Measurements from ENCODE around the gene SF3A1.

The SF3A1 gene

DNA sequence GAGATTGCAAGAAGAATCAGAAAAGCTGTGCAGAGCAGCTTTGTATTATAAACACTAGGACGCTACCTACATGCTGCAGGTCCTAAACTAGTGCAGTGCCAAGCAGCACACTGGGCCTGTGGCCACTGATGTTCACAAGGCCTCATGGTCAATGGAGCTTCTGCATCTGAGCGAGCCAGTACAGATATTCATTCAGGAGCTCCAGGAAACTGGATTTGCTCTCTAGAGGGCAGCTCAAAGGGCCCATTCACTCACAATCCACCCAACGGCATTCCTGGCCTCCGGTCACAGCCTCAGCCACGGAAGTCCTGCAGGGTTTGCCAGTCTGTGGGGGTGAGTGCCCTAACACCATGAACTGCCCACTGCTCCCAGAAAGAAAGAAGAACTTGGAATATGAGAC, 24.1 kb downstream of the SF3A1 start:
- DNase-seq (ENCODE audit: extremely low read depth, low read depth) = no peak
- no peak overlapping the region for H3K4me3 ChIP-seq (replicated peaks; ENCODE audit: low read depth, low read length)
- TF ChIP-seq, protein P1, sequence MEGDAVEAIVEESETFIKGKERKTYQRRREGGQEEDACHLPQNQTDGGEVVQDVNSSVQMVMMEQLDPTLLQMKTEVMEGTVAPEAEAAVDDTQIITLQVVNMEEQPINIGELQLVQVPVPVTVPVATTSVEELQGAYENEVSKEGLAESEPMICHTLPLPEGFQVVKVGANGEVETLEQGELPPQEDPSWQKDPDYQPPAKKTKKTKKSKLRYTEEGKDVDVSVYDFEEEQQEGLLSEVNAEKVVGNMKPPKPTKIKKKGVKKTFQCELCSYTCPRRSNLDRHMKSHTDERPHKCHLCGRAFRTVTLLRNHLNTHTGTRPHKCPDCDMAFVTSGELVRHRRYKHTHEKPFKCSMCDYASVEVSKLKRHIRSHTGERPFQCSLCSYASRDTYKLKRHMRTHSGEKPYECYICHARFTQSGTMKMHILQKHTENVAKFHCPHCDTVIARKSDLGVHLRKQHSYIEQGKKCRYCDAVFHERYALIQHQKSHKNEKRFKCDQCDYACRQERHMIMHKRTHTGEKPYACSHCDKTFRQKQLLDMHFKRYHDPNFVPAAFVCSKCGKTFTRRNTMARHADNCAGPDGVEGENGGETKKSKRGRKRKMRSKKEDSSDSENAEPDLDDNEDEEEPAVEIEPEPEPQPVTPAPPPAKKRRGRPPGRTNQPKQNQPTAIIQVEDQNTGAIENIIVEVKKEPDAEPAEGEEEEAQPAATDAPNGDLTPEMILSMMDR (IDR thresholded peaks at IDR 0.05; ENCODE audit: low read depth, low read length, missing control alignments) = no peak

DNA sequence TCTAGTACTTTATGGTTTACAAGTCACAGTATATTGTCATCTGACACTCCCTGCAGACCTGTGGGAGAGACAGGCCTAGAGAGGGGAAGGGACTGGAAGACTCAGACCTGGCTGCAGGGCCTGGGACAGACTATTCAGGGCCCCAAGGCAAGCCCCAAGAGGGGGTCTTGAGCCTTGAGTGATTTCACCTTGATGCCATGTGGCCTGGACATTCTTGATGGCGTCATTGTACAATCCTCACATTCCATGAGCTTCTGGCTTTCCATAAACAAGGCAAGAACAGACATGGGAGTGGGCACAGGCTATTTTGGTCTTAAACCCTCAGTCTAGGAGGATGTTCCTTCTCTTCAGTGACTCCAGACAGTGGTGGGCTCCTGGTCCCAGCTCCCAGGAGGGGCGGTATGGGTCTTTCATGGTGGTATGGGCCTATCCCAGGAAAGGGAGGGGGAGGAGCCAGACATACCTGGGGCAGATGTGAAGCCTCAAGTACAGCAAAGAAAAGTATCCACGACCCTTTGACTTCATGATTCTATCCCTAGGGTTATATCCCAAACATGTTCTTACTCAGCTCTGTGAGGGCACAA, 28.1 kb downstream of the SF3A1 start:
- DNase-seq (ENCODE audit: extremely low read depth, low read depth) = no peak

DNA sequence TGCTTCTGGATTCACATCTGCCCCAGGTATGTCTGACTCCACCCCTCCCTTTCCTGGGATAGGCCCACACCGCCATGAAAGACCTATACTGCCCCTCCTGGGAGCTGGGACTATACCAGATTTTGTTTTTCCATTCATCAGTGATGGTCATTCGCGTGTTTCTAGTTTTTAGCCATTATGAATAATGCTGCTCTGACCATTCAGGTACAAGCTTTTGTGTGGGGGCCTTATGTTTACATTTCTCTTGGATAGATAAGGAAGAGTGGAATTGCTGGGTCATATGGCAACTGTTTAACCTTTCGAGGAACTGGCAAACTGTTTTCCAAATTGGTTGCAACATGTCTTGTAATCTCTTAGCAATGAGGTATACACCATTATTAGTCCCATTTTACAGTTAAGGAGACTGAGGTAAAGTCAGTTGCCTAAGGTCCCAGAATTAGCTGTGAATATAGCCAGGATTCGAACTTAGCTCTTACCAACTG, 28.8 kb downstream of the SF3A1 start:
- no peak for DNase-seq (ENCODE audit: extremely low read depth, low read depth)
- H3K4me3 ChIP-seq (replicated peaks; ENCODE audit: low read depth, low read length) = no peak overlapping the region
- TF ChIP-seq, protein P1 (IDR thresholded peaks at IDR 0.05; ENCODE audit: low read depth, low read length, missing control alignments) = no peak

More for the DNA sequence above, 28.1 kb downstream of the SF3A1 start:
- H3K4me3 ChIP-seq (replicated peaks; ENCODE audit: low read depth, low read length) = no peak overlapping the region
- TF ChIP-seq, protein P1 (IDR thresholded peaks at IDR 0.05; ENCODE audit: low read depth, low read length, missing control alignments) = no peak

DNA sequence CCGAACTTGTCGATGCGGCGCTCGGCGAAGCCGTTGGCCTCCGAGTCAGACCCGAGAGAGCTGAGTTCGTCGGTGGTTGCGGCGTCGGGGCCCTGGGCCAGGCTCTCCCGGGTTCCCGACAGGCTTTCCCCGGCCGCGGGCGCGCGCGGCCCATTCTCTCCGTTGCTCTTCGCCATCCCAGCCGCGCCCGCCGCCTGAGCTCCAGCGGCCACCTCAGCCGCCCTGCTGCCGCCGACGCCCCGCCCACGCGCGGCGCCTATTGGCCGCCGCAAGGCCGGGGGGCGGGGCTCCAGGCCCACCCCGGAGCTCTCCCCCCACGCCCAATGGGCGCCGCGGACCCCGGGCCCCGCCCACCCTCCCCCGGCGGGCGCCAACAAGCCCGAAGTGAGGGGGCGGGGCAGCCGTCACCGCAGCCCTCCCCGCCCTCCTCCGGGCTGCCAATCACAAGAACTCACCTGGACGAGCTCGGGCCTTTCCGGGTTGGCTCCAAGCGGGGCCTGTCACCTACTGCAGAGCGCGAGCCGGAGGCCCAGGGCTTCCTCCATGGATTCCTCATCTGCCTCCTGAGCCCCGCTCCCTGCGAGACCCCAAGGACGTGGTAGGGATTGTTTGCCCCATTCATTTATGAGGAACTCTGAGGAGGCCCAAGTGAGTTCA, 29.9 kb downstream of the SF3A1 start, which contains the start of gene TBC1D10A:
TSS of gene TBC1D10A (minus strand) at position 236 of the 657 bp plus-strand sequence. CDS start at position 176, 60 bp downstream.
- no peak for DNase-seq (ENCODE audit: extremely low read depth, low read depth)
- H3K4me3 ChIP-seq (replicated peaks; ENCODE audit: low read depth, low read length) = peak within 1 kb of the TSS; percentile 49

DNA sequence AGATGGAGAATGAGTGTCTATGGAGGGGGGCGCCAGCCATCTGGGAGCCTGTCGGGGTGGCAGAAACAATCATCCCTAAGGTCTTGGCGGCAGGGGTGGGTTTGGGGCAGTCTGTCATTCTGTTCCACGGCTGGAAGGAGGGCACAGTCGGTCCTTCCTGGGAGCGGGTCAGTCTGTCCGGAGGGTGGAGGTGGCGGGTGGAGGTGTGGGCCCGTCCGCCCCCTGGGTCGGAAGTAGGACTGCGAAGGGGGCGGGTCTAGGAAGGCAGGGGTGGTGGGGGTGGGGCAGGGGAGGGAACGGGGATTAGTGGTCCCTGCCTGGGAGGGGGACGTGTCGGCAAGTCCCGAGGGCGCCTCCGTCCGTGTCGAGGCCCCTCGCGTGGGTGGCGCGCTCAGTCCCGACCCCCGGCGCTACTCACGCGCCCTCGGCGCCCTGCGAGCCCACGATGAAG, 30.4 kb downstream of the SF3A1 start:
- H3K4me3 ChIP-seq (replicated peaks; ENCODE audit: low read depth, low read length) = peak overlapping the region; percentile 49
- no peak for DNase-seq (ENCODE audit: extremely low read depth, low read depth)
- TF ChIP-seq, protein P1 (IDR thresholded peaks at IDR 0.05; ENCODE audit: low read depth, low read length, missing control alignments) = no peak

More for the DNA sequence above, 29.9 kb downstream of the SF3A1 start, which contains the start of gene TBC1D10A:
- TF ChIP-seq, protein P1 (IDR thresholded peaks at IDR 0.05; ENCODE audit: low read depth, low read length, missing control alignments) = no peak

DNA sequence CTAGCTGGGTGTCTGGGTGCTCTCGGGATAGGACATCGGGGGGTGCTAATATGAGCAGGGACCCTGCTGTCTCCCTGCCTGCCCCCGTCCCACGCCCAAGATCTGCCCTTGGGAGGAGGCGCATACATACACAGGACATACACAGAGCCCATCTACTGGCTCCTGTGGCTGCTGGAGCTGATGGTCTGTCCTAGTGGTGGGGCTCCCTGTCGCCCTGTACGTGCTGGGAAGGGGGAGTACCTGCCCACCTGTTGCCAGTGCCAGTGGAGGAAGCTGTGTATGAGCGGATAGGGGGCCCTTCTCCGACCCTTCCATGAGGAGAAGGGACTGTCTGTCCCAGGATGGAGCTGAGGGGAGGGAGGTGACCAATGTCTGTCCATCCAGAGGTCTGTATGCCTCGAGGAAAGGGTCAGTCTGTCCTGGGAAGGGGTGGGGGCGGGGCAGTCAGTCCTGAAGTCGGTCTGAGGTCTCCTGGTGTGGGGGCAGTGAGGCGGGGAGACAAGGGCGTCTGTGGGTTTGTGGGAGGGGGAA, 30.9 kb downstream of the SF3A1 start:
- TF ChIP-seq, protein P1 (IDR thresholded peaks at IDR 0.05; ENCODE audit: low read depth, low read length, missing control alignments) = no peak
- H3K4me3 ChIP-seq (replicated peaks; ENCODE audit: low read depth, low read length) = peak overlapping the region; percentile 49
- DNase-seq (ENCODE audit: extremely low read depth, low read depth) = no peak
